Neuronal stem cell (in vitro differentiated cells): ENCODE data around the gene A4GALT.

Source experiments
- DNase-seq: peaks from one replicate; pipeline ENCODE4 v3.0.0-alpha.2; 2013; ENCODE audit warnings: low spot score
- H2AFZ ChIP-seq: one replicate; pipeline ENCODE4 v1.6.1; 2013; ENCODE audit warnings: mild to moderate bottlenecking, low read length, inconsistent platforms
- H2AK5ac ChIP-seq: 2 replicates; pipeline ENCODE4 v1.6.1; 2013; ENCODE audit warnings: low read depth, mild to moderate bottlenecking, inconsistent platforms, low read length, moderate library complexity, mixed read lengths
- H2BK120ac ChIP-seq: 2 replicates; pipeline ENCODE4 v1.6.1; 2013; ENCODE audit warnings: low read depth, mild to moderate bottlenecking, inconsistent platforms, low read length, moderate library complexity, mixed read lengths
- H2BK12ac ChIP-seq: one replicate; pipeline ENCODE4 v1.6.1; 2013; ENCODE audit warnings: low read length, inconsistent platforms
- H2BK15ac ChIP-seq: 2 replicates; pipeline ENCODE4 v1.6.1; 2013; ENCODE audit warnings: mild to moderate bottlenecking, low read length, inconsistent platforms, mixed read lengths
- H2BK5ac ChIP-seq: one replicate; pipeline ENCODE4 v1.6.1; 2013; ENCODE audit warnings: inconsistent platforms, mild to moderate bottlenecking, low read length, moderate library complexity
- H3K14ac ChIP-seq: one replicate; pipeline ENCODE4 v1.6.1; 2013; ENCODE audit warnings: low read length, inconsistent platforms
- H3K18ac ChIP-seq: 2 replicates; pipeline ENCODE4 v1.6.1; 2013; ENCODE audit warnings: low read length, inconsistent platforms
- H3K23ac ChIP-seq: 2 replicates; pipeline ENCODE4 v1.6.1; 2013; ENCODE audit warnings: low read depth, mild to moderate bottlenecking, mixed read lengths, low read length, inconsistent platforms; ENCODE audit not compliant: poor library complexity
- H3K27ac ChIP-seq: replicated peaks from 3 replicates; pipeline ENCODE4 v1.5.1; 2013; ENCODE audit warnings: low read length, inconsistent platforms
- H3K27me3 ChIP-seq, 3 experiments: 2 replicates each; pipeline ENCODE4 v1.6.1; 2013; ENCODE audit warnings: low read length in 3 of 3, mild to moderate bottlenecking in 2 of 3, inconsistent platforms in 1 of 3, low read depth in 1 of 3, mixed read lengths in 1 of 3, moderate library complexity in 1 of 3; ENCODE audit not compliant: control insufficient read depth in 3 of 3, insufficient read depth in 3 of 3
- H3K36me3 ChIP-seq, 2 donors: replicated peaks in 1 of 2; 2 replicates each; pipeline ENCODE4 v1.6.1; 2013; ENCODE audit warnings: low read length in 2 of 2; ENCODE audit not compliant: control insufficient read depth in 2 of 2, insufficient read depth in 2 of 2
- H3K4ac ChIP-seq: 2 replicates; pipeline ENCODE4 v1.6.1; 2013; ENCODE audit warnings: inconsistent platforms, mild to moderate bottlenecking, low read length, moderate library complexity
- H3K4me1 ChIP-seq, 2 donors: 1 replicate in 1 of 2; 2 replicates in 1 of 2; pipeline ENCODE4 v1.6.1; 2013; ENCODE audit warnings: low read length in 2 of 2, low read depth in 1 of 2; ENCODE audit not compliant: control insufficient read depth in 2 of 2, insufficient read depth in 1 of 2
- H3K4me2 ChIP-seq: one replicate; pipeline ENCODE4 v1.6.1; 2013; ENCODE audit warnings: mild to moderate bottlenecking, low read length, inconsistent platforms; ENCODE audit not compliant: insufficient read depth, poor library complexity, severe bottlenecking
- H3K4me3 ChIP-seq, 2 donors: 2 replicates each; pipeline ENCODE4 v1.5.1; 2013; ENCODE audit warnings: low read length in 2 of 2, mild to moderate bottlenecking in 2 of 2, inconsistent platforms in 1 of 2, moderate library complexity in 1 of 2
- H3K79me1 ChIP-seq: one replicate; pipeline ENCODE4 v1.6.1; 2013; ENCODE audit warnings: low read depth, mild to moderate bottlenecking, inconsistent platforms, low read length, moderate library complexity
- H3K9ac ChIP-seq: one replicate; pipeline ENCODE4 v1.6.1; 2013; ENCODE audit warnings: mild to moderate bottlenecking, low read depth, low read length, inconsistent platforms; ENCODE audit not compliant: poor library complexity
- H3K9me3 ChIP-seq, 2 donors: replicated peaks in 1 of 2; 2 replicates each; pipeline versions ENCODE3 to v1.6.1; 2013; ENCODE audit warnings: low read length in 2 of 2, mild to moderate bottlenecking in 2 of 2, inconsistent platforms in 1 of 2, low read depth in 1 of 2, mixed read lengths in 1 of 2, moderate library complexity in 1 of 2; ENCODE audit not compliant: control insufficient read depth in 2 of 2, insufficient read depth in 1 of 2
- H4K8ac ChIP-seq: one replicate; pipeline ENCODE4 v1.6.1; 2013; ENCODE audit warnings: low read depth, mild to moderate bottlenecking, inconsistent platforms, low read length, moderate library complexity
- H4K91ac ChIP-seq: one replicate; pipeline ENCODE4 v1.6.1; 2013; ENCODE audit warnings: low read length, low read depth, mild to moderate bottlenecking, inconsistent platforms; ENCODE audit not compliant: poor library complexity
- WGBS, 2 donors: extraction: QIAGEN DNeasy Blood & Tissue Kit; methylation state at CpG; one replicate each; pipeline ENCODE4 v1.1.7; 2013; ENCODE audit warnings: missing lambda C conversion rate in 2 of 2, mixed read lengths in 1 of 2; ENCODE audit not compliant: insufficient read length in 2 of 2, insufficient replicate concordance in 1 of 2; ENCODE audit errors: extremely low coverage in 2 of 2; 5-methylcytosine and 5-hydroxymethylcytosine counted together

The A4GALT gene

GRCh38 chr22:42688241-42689211, 32.1 kb downstream of the A4GALT start:
- Histone ChIP-seq H3K14ac (peak overlapping the region; percentile 82), H3K4me2 (peak overlapping the region; percentile 36), H3K9ac (peak overlapping the region; percentile 70), H2BK15ac (peak overlapping the region; percentile 81), H3K4me1 (peaks cover 12 to 14% of the 10 kb centered on the region in 2 donors), H3K79me1 (peaks cover 3% of the 10 kb centered on the region), H3K36me3 (no peaks in the 10 kb centered on the region), H2BK5ac (peak overlapping the region; percentile 60), H3K27ac (no peak overlapping the region), H2AFZ (peak overlapping the region; percentile 86), H3K4ac (peak overlapping the region; percentile 76), H3K27me3 (peaks cover 0 to 18% (median 0%) of the 10 kb centered on the region in 3 experiments), H2AK5ac (peak overlapping the region; percentile 97), H4K91ac (peak overlapping the region; percentile 92), H3K4me3 (peak overlapping the region in 1 of 2 donors; percentile 13), H2BK120ac (no peak overlapping the region), H3K9me3 (no peaks in the 10 kb centered on the region), H3K18ac (peak overlapping the region; percentile 87), H2BK12ac (peak overlapping the region; percentile 84), H4K8ac (no peak overlapping the region), H3K23ac (no peak overlapping the region)
- WGBS, 2 donors: no CpG with 5 or more reads among the region's 25 CpGs
- DNase-seq: peak; percentile 38

DNA sequence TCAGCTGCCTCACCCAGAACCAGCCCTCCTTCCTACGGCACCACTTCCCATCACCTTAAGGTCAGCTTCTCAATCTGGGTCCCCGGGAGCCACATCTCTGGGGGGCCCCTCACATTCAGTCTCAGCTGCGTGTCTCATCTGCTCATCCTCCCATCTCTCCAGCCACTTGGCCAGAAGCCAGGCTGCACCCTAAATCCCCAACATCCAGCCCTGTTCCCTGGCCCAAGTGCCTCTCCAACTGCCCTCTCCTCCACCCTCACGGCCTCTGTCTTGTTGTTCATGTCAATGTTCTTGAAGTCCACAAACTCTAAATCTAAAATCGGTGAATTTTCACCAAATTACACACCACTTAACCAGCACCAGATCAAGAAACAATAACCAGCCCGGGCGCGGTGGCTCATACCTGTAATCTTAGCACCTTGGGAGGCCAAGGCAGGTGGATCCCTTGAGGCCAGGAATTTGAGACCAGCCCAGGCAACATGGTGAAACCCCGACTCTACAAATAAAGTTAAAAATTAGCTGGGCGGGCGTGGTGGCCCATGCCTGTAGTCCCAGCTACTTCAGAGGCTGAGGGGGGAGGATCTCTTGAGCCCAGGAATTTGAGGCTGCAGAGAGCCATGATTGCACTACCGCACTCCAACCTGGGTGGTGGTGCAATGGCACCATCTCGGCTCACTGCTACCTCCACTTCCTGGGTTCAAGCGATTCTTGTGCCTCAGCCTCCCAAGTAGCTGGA, 33.7 kb downstream of the A4GALT start:
- Histone ChIP-seq H2BK12ac (no peak overlapping the region), H2AFZ (peak overlapping the region; percentile 41), H3K9ac (no peak overlapping the region), H2BK120ac (peak overlapping the region; percentile 3), H3K4ac (no peak overlapping the region), H3K27me3 (peaks cover 0 to 31% (median 0%) of the 10 kb centered on the region in 3 experiments), H3K4me3 (no peak overlapping the region), H3K23ac (peak overlapping the region; percentile 35), H2BK5ac (no peak overlapping the region), H3K18ac (peak overlapping the region; percentile 54), H3K27ac (no peak overlapping the region), H3K4me2 (no peak overlapping the region), H3K14ac (no peak overlapping the region), H2AK5ac (peak overlapping the region; percentile 97), H3K9me3 (no peaks in the 10 kb centered on the region), H3K4me1 (peaks cover 12 to 14% of the 10 kb centered on the region in 2 donors), H3K36me3 (no peaks in the 10 kb centered on the region), H2BK15ac (peak overlapping the region; percentile 27), H4K8ac (no peak overlapping the region), H4K91ac (no peak overlapping the region), H3K79me1 (peaks cover 3% of the 10 kb centered on the region)
- WGBS, 2 donors: no CpG with 5 or more reads among the region's 14 CpGs
- DNase-seq: no peak

- WGBS, 2 donors: no CpG with 5 or more reads among the region's 5 CpGs
- H3K27ac ChIP-seq: no peak overlapping the region
- no peak for DNase-seq
Measured at GRCh38 chr22:42685941-42686653, 34.6 kb downstream of the A4GALT start.

More at GRCh38 chr22:42685941-42686653, 34.6 kb downstream of the A4GALT start:
- Histone ChIP-seq H2BK12ac (no peak overlapping the region), H3K79me1 (peaks cover 3% of the 10 kb centered on the region), H3K4me3 (no peak overlapping the region), H3K4me2 (no peak overlapping the region), H3K14ac (no peak overlapping the region), H3K23ac (no peak overlapping the region), H2AK5ac (peak overlapping the region; percentile 58), H2BK5ac (no peak overlapping the region), H3K27me3 (peaks cover 0 to 33% (median 0%) of the 10 kb centered on the region in 3 experiments), H2BK15ac (no peak overlapping the region), H3K4me1 (peaks cover 12 to 14% of the 10 kb centered on the region in 2 donors), H3K18ac (peak overlapping the region; percentile 84), H4K91ac (no peak overlapping the region), H3K9me3 (no peaks in the 10 kb centered on the region), H3K9ac (no peak overlapping the region), H2BK120ac (no peak overlapping the region), H3K36me3 (no peaks in the 10 kb centered on the region), H3K4ac (no peak overlapping the region), H4K8ac (peak overlapping the region; percentile 50), H2AFZ (peak overlapping the region; percentile 41)
